ENCODE data around the gene SDR9C7.

DNA sequence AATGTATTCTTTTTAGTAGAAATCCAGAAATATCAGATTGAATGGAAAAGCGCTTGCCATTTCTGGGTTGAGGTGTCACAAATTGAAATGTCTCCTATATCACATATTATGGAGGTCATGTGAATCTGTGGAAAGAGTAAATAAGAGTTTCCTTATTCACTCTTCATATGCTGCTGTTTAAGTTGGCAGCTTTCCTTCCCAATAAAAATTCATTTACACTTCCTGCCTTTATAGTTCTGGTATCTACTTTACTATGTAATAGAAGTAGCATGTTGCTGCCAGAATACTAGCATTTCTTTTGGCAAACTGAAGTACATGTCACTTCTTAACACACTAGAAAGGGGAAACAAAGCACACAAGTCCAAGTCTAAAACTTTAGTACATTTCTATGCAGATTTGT, 60.8 kb downstream of the SDR9C7 start:
- TF ChIP-seq CTCF (IDR thresholded peaks at IDR 0.05) (no peak), POLR2A (IDR thresholded peaks at IDR 0.05) (no peak)
